Measurements from ENCODE around the gene POLR2C. TPM values are rescaled to one million over a fixed set of nuclear protein-coding genes. Genes with fewer than 3 reads are reported as not detected.

The POLR2C gene
- total RNA-seq, 1 donor from 2014 or later = 58.0 TPM

- H3K9me3 Mint-ChIP-seq (ENCODE audit: unreplicated experiment) = no peaks in the 10 kb centered on the region
- H3K27ac Mint-ChIP-seq (ENCODE audit: unreplicated experiment) = no peak overlapping the region
- no peaks in the 10 kb centered on the region for H3K27me3 Mint-ChIP-seq (ENCODE audit: low read depth, unreplicated experiment)
- H3K4me3 Mint-ChIP-seq (ENCODE audit: unreplicated experiment) = no peak overlapping the region
- Histone ChIP-seq H3K4me3 (ENCODE audit: insufficient read depth, low read depth, low read length) (no peak overlapping the region), H2AFZ (ENCODE audit: low read depth, low read length) (no peak overlapping the region), H3K27me3 (ENCODE audit: insufficient read depth, low read length) (no peaks in the 10 kb centered on the region), H3K9ac (ENCODE audit: low read length) (no peak overlapping the region), H3K36me3 (ENCODE audit: insufficient read depth, low read length) (peaks cover 43% of the 10 kb centered on the region), H3K4me1 (ENCODE audit: insufficient read depth, low read length) (no peaks in the 10 kb centered on the region), H4K20me1 (ENCODE audit: insufficient read depth, low read length) (peaks cover 54% of the 10 kb centered on the region), H3K9me3 (ENCODE audit: insufficient read depth, low read depth, low read length) (no peaks in the 10 kb centered on the region), H3K4me2 (ENCODE audit: low read length) (no peak overlapping the region), H3K79me2 (ENCODE audit: insufficient read depth, low read length) (no peaks in the 10 kb centered on the region), H3K27ac (ENCODE audit: low read depth, low read length) (no peak overlapping the region)
- DNase-seq (ENCODE audit: low read depth) (no peak), FAIRE-seq (no peak)
- TF ChIP-seq EZH2 (IDR thresholded peaks at IDR 0.05; ENCODE audit: insufficient read depth, low read length) (no peak), CTCF (IDR thresholded peaks at IDR 0.05; ENCODE audit: insufficient read depth, low read depth, low read length) (no peak)
- peaks cover 17% of the 10 kb centered on the region for H3K36me3 Mint-ChIP-seq (ENCODE audit: low read depth, unreplicated experiment)
- H3K4me1 Mint-ChIP-seq (ENCODE audit: low read depth, unreplicated experiment) = peaks cover 4% of the 10 kb centered on the region
Measured at GRCh38 chr16:57471852-57472664, 9.6 kb downstream of the POLR2C start.

- TF ChIP-seq CTCF (IDR thresholded peaks at IDR 0.05; ENCODE audit: insufficient read depth, low read depth, low read length) (no peak), EZH2 (IDR thresholded peaks at IDR 0.05; ENCODE audit: insufficient read depth, low read length) (no peak)
- FAIRE-seq = no peak
- Histone ChIP-seq H3K9me3 (ENCODE audit: insufficient read depth, low read depth, low read length) (no peaks in the 10 kb centered on the region), H3K9ac (ENCODE audit: low read length) (no peak overlapping the region), H3K4me2 (ENCODE audit: low read length) (no peak overlapping the region), H4K20me1 (ENCODE audit: insufficient read depth, low read length) (peaks cover 60% of the 10 kb centered on the region), H3K36me3 (ENCODE audit: insufficient read depth, low read length) (peaks cover 39% of the 10 kb centered on the region), H3K79me2 (ENCODE audit: insufficient read depth, low read length) (no peaks in the 10 kb centered on the region), H3K4me1 (ENCODE audit: insufficient read depth, low read length) (no peaks in the 10 kb centered on the region), H3K27me3 (ENCODE audit: insufficient read depth, low read length) (no peaks in the 10 kb centered on the region), H3K4me3 (ENCODE audit: insufficient read depth, low read depth, low read length) (no peak overlapping the region), H3K27ac (ENCODE audit: low read depth, low read length) (no peak overlapping the region), H2AFZ (ENCODE audit: low read depth, low read length) (no peak overlapping the region)
- no peak overlapping the region for H3K27ac Mint-ChIP-seq (ENCODE audit: unreplicated experiment)
- peaks cover 5% of the 10 kb centered on the region for H3K4me1 Mint-ChIP-seq (ENCODE audit: low read depth, unreplicated experiment)
- H3K9me3 Mint-ChIP-seq (ENCODE audit: unreplicated experiment) = no peaks in the 10 kb centered on the region
- DNase-seq (ENCODE audit: low read depth) = no peak
- peaks cover 17% of the 10 kb centered on the region for H3K36me3 Mint-ChIP-seq (ENCODE audit: low read depth, unreplicated experiment)
- H3K4me3 Mint-ChIP-seq (ENCODE audit: unreplicated experiment) = no peak overlapping the region
- H3K27me3 Mint-ChIP-seq (ENCODE audit: low read depth, unreplicated experiment) = no peaks in the 10 kb centered on the region
Measured at GRCh38 chr16:57472665-57473060, 10.2 kb downstream of the POLR2C start.
